Loucy (cell line): ENCODE measurements around the gene ITCH.
"Not testable (repeated sequence)": the region's sequence is repeated elsewhere in the genome, so short reads cannot be mapped to it uniquely, and the experiment has no call there.

Experiments used
- H2AFZ ChIP-seq: fragments of 200-600 bp; sonication (generic); 2 replicates; pipeline ENCODE4 v1.6.0; 2016; ENCODE audit warnings: antibody characterized with exemption, mild to moderate bottlenecking, low read length, moderate library complexity
- H3F3A ChIP-seq: fragments of 200-600 bp; 2 replicates; pipeline ENCODE4 v1.6.0; 2016; ENCODE audit warnings: antibody characterized with exemption, low read depth, mild to moderate bottlenecking
- H3K27me3 ChIP-seq: fragments of 200-600 bp; sonication (generic); 2 replicates; pipeline ENCODE4 v1.6.1; 2014; ENCODE audit warnings: low read length, mild to moderate bottlenecking; ENCODE audit not compliant: insufficient read depth, poor library complexity, severe bottlenecking
- H3K36me3 ChIP-seq: fragments of 200-600 bp; sonication (generic); 2 replicates; pipeline ENCODE4 v1.6.1; 2016; ENCODE audit warnings: low read length; ENCODE audit not compliant: insufficient read depth
- H3K4me1 ChIP-seq: fragments of 200-600 bp; sonication (generic); 2 replicates; pipeline ENCODE4 v1.5.1; 2014; ENCODE audit warnings: low read length, mild to moderate bottlenecking; ENCODE audit not compliant: insufficient read depth, poor library complexity, severe bottlenecking
- H3K4me2 ChIP-seq: fragments of 200-600 bp; sonication (generic); 2 replicates; pipeline ENCODE4 v1.6.0; 2014; ENCODE audit warnings: antibody characterized with exemption, low read length, low read depth, mild to moderate bottlenecking; ENCODE audit not compliant: poor library complexity, severe bottlenecking
- H3K4me3 ChIP-seq: fragments of 200-600 bp; sonication (generic); 2 replicates; pipeline ENCODE4 v1.5.1; 2014; ENCODE audit warnings: low read length, mild to moderate bottlenecking, mixed read lengths; ENCODE audit not compliant: poor library complexity, severe bottlenecking
- H3K79me2 ChIP-seq: fragments of 200-600 bp; sonication (generic); 2 replicates; pipeline ENCODE4 v1.6.1; 2014; ENCODE audit warnings: low read length; ENCODE audit not compliant: insufficient read depth
- H3K9ac ChIP-seq: fragments of 200-600 bp; sonication (generic); 2 replicates; pipeline ENCODE4 v1.6.0; 2014; ENCODE audit warnings: mild to moderate bottlenecking, low read depth, low read length, moderate library complexity; ENCODE audit not compliant: poor library complexity, severe bottlenecking
- H3K9me2 ChIP-seq: fragments of 200-600 bp; sonication (generic); replicated peaks from 2 replicates; pipeline ENCODE4 v1.6.1; 2016; ENCODE audit warnings: low read depth, low read length, mixed read lengths
- H3K9me3 ChIP-seq: fragments of 200-600 bp; sonication (generic); 2 replicates; pipeline ENCODE4 v1.6.1; 2014; ENCODE audit warnings: mild to moderate bottlenecking, antibody characterized with exemption, low read length, low read depth; ENCODE audit not compliant: insufficient read depth
- H4K20me1 ChIP-seq: fragments of 200-600 bp; sonication (generic); 2 replicates; pipeline ENCODE4 v1.6.0; 2014; ENCODE audit warnings: antibody characterized with exemption, low read length, mild to moderate bottlenecking; ENCODE audit not compliant: insufficient read depth, poor library complexity, severe bottlenecking
- CTCF ChIP-seq: fragments of 200-600 bp; sonication (generic); conservative IDR thresholded peaks from 2 replicates; pipeline ENCODE4 v1.5.1; 2014; ENCODE audit warnings: mild to moderate bottlenecking, antibody characterized with exemption, low read length
- EZH2phosphoT487 ChIP-seq: fragments of 200-600 bp; IDR thresholded peaks from 2 replicates; pipeline ENCODE4 v1.6.1; 2018; ENCODE audit warnings: antibody characterized with exemption, mild to moderate bottlenecking, moderate library complexity, borderline replicate concordance

The ITCH gene

GRCh38 chr20:34347571-34347970, 15.5 kb upstream of the ITCH start:
- H3F3A ChIP-seq, result no peaks in the 10 kb centered on the region
- H3K27me3 ChIP-seq, result no peaks in the 10 kb centered on the region
- no peaks in the 10 kb centered on the region for H3K9me3 ChIP-seq
- no peaks in the 10 kb centered on the region for H3K4me1 ChIP-seq
- H4K20me1 ChIP-seq, result no peaks in the 10 kb centered on the region
- no peak overlapping the region for H3K4me3 ChIP-seq
- no peaks in the 10 kb centered on the region for H3K9me2 ChIP-seq
- no peak overlapping the region for H3K9ac ChIP-seq
- H2AFZ ChIP-seq, result no peak overlapping the region
- H3K79me2 ChIP-seq, result no peaks in the 10 kb centered on the region
- TF ChIP-seq CTCF (no peak), EZH2phosphoT487 (no peak)
- H3K36me3 ChIP-seq, result no peaks in the 10 kb centered on the region
- no peak overlapping the region for H3K4me2 ChIP-seq

GRCh38 chr20:34350095-34350494, 13.0 kb upstream of the ITCH start:
- TF ChIP-seq CTCF (no peak), EZH2phosphoT487 (no peak)
- no peaks in the 10 kb centered on the region for H3K9me3 ChIP-seq
- no peaks in the 10 kb centered on the region for H3K79me2 ChIP-seq
- no peak overlapping the region for H3K4me2 ChIP-seq
- no peaks in the 10 kb centered on the region for H3F3A ChIP-seq
- H3K9ac ChIP-seq, result no peak overlapping the region
- H2AFZ ChIP-seq, result no peak overlapping the region
- H4K20me1 ChIP-seq, result no peaks in the 10 kb centered on the region
- no peaks in the 10 kb centered on the region for H3K9me2 ChIP-seq
- no peak overlapping the region for H3K4me3 ChIP-seq
- H3K36me3 ChIP-seq, result no peaks in the 10 kb centered on the region
- H3K27me3 ChIP-seq, result no peaks in the 10 kb centered on the region
- H3K4me1 ChIP-seq, result no peaks in the 10 kb centered on the region

- H3F3A ChIP-seq, H3K4me3 ChIP-seq, H3K79me2 ChIP-seq, H3K36me3 ChIP-seq, H4K20me1 ChIP-seq, H3K4me2 ChIP-seq, H3K9me2 ChIP-seq, H3K9me3 ChIP-seq, H3K27me3 ChIP-seq, H3K9ac ChIP-seq, H2AFZ ChIP-seq, H3K4me1 ChIP-seq: not testable (repeated sequence)
Measured at GRCh38 chr20:34353467-34353866, 9.6 kb upstream of the ITCH start.

GRCh38 chr20:34355427-34355826, 7.6 kb upstream of the ITCH start:
- H4K20me1 ChIP-seq, result no peaks in the 10 kb centered on the region
- no peak overlapping the region for H2AFZ ChIP-seq
- H3K9me3 ChIP-seq, result no peaks in the 10 kb centered on the region
- no peak overlapping the region for H3K4me3 ChIP-seq
- no peak overlapping the region for H3K9ac ChIP-seq
- H3K9me2 ChIP-seq, result no peaks in the 10 kb centered on the region
- H3K79me2 ChIP-seq, result no peaks in the 10 kb centered on the region
- H3K36me3 ChIP-seq, result no peaks in the 10 kb centered on the region
- no peak for TF ChIP-seq CTCF
- TF ChIP-seq EZH2phosphoT487, result no peak
- no peaks in the 10 kb centered on the region for H3K27me3 ChIP-seq
- no peaks in the 10 kb centered on the region for H3K4me1 ChIP-seq
- H3F3A ChIP-seq, result no peaks in the 10 kb centered on the region
- H3K4me2 ChIP-seq, result no peak overlapping the region

DNA sequence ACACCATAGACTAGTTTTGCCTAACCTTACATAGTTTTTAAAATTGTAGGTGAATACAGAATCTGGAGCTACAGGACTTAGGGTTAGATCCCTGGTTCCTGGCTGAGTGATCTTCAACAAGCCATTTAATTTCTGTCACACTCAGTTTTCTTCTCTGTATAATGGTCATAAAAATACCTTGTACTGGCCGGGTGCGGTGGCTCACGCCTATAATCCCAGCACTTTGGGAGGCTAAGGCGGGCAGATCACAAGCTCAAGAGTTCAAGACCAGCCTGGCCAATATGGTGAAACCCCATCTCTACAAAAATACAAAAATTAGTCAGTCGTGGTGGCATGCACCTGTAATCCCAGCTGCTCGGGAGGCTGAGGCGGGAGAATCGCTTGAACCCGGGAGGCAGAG, 3.3 kb upstream of the ITCH start:
- H3K9ac ChIP-seq, H4K20me1 ChIP-seq, H2AFZ ChIP-seq, H3K27me3 ChIP-seq, H3F3A ChIP-seq, H3K4me3 ChIP-seq, H3K9me3 ChIP-seq, H3K4me2 ChIP-seq, H3K9me2 ChIP-seq, H3K36me3 ChIP-seq: not testable (repeated sequence)
- H3K79me2 ChIP-seq, result peaks cover 17% of the 10 kb centered on the region
- peaks cover 12% of the 10 kb centered on the region for H3K4me1 ChIP-seq
